ENCODE results near the gene NPM1. TPM values are rescaled to one million over a fixed set of nuclear protein-coding genes. Genes with fewer than 3 reads are reported as not detected.
"Not testable (repeated sequence)": the region's sequence is repeated elsewhere in the genome, so short reads cannot be mapped to it uniquely, and the experiment has no call there.

Gene NPM1
- total RNA-seq, 1 donor from 2014 or later, result 1,650 TPM

DNA sequence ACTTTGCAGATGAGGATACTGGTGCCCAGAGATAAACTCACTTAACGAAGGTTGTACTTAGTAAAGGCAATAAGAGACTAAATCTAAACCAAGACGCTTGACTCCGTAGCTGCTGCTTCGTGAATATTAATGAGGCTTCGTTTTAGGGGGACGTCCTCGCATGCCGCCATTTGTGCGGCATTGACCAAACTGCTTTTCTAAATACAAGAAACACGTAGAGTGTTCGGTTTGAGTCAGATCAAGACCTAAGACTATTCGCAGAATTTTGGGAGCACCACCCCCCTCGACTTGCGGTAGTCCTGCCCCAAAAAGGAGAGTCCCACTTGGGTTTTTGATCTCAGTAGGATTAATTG lies 1.1 kb downstream of the NPM1 start:
- TF ChIP-seq, protein P1, sequence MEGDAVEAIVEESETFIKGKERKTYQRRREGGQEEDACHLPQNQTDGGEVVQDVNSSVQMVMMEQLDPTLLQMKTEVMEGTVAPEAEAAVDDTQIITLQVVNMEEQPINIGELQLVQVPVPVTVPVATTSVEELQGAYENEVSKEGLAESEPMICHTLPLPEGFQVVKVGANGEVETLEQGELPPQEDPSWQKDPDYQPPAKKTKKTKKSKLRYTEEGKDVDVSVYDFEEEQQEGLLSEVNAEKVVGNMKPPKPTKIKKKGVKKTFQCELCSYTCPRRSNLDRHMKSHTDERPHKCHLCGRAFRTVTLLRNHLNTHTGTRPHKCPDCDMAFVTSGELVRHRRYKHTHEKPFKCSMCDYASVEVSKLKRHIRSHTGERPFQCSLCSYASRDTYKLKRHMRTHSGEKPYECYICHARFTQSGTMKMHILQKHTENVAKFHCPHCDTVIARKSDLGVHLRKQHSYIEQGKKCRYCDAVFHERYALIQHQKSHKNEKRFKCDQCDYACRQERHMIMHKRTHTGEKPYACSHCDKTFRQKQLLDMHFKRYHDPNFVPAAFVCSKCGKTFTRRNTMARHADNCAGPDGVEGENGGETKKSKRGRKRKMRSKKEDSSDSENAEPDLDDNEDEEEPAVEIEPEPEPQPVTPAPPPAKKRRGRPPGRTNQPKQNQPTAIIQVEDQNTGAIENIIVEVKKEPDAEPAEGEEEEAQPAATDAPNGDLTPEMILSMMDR (conservative IDR thresholded peaks at IDR 0.05), result no peak
- Mint-ChIP-seq H3K4me3 (peak overlapping the region; percentile 98), H3K36me3 (peaks cover 45% of the 10 kb centered on the region), H3K4me1 (ENCODE audit: unreplicated experiment) (peaks cover 20% of the 10 kb centered on the region), H3K27ac (peak overlapping the region; percentile 99), H3K27me3 (peaks cover 11% of the 10 kb centered on the region), H3K9me3 (no peaks in the 10 kb centered on the region)
- no peak for DNase-seq (ENCODE audit: extremely low spot score, unreplicated experiment)

DNA sequence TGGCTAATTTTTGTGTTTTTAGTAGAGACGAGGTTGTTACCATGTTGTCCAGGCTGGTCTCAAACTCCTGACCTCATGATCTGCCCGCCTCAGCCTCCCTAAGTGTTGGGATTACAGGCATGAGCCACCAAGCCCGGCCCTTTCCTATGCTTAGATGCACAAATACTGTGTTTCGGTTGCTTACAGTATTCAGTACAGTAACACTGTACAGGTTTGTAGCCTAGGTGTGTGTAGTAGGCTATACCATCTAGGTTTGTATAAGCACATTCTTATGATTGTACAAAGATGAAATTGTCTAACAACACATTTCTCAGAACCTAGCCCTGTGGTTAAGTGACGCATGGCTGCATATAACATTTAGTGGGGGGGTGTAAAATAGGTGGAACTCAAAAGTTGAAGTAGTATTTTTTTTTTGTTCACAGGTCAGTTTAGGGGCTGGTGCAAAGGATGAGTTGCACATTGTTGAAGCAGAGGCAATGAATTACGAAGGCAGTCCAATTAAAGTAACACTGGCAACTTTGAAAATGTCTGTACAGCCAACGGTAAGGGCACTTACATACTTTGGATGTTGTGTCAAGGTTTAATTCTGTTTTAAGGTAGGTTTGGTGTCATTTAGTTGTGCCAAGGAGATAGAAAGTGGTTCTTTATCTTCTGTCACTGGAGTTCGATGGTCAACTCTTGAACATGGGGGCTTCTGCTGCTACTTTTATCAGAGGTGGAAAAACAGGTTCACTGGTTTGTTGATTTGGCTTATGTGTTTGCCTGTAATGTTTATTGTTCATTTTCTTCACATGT lies 3.4 kb downstream of the NPM1 start:
- TF ChIP-seq, protein P1 (conservative IDR thresholded peaks at IDR 0.05), result no peak
- Mint-ChIP-seq H3K9me3 (no peaks in the 10 kb centered on the region), H3K27me3 (peaks cover 11% of the 10 kb centered on the region), H3K27ac (peak overlapping the region; percentile 68), H3K4me3 (peak overlapping the region; percentile 98), H3K4me1 (ENCODE audit: unreplicated experiment) (peaks cover 20% of the 10 kb centered on the region), H3K36me3 (peaks cover 51% of the 10 kb centered on the region)
- no peak for DNase-seq (ENCODE audit: extremely low spot score, unreplicated experiment)

DNA sequence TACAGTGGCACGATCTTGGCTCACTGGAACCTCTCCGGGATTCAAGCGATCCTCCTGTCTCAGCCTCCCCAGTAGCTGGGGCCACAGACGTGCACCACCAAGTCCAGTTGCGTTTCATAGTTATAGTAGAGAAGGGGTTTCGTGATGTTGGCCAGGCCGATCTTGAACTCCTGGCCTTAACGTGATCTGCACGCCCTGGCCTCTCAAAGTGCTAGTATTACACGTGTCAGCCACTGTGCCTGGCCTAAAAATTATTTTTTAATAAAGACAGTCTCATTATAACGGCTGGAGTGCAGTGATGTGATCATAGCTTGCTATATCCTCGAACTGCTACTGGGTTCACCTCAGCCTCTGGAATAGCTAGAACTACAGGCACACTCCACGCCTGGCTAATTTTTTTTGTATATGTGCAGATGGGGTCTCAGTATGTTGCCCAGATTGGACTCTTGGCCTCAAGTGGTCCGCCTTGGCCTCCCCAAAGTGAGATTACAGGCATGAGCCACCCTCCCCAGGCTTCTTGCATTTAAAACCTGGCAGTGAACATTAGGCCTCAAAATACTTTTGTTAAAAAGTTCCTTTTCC lies 4.4 kb downstream of the NPM1 start:
- TF ChIP-seq, protein P1 (conservative IDR thresholded peaks at IDR 0.05), result no peak
- Mint-ChIP-seq H3K4me1 (ENCODE audit: unreplicated experiment) (peaks cover 20% of the 10 kb centered on the region), H3K9me3 (no peaks in the 10 kb centered on the region), H3K4me3 (no peak overlapping the region), H3K27me3 (peaks cover 11% of the 10 kb centered on the region), H3K36me3 (peaks cover 58% of the 10 kb centered on the region), H3K27ac (no peak overlapping the region)
- DNase-seq (ENCODE audit: extremely low spot score, unreplicated experiment), result peak; percentile 24

DNA sequence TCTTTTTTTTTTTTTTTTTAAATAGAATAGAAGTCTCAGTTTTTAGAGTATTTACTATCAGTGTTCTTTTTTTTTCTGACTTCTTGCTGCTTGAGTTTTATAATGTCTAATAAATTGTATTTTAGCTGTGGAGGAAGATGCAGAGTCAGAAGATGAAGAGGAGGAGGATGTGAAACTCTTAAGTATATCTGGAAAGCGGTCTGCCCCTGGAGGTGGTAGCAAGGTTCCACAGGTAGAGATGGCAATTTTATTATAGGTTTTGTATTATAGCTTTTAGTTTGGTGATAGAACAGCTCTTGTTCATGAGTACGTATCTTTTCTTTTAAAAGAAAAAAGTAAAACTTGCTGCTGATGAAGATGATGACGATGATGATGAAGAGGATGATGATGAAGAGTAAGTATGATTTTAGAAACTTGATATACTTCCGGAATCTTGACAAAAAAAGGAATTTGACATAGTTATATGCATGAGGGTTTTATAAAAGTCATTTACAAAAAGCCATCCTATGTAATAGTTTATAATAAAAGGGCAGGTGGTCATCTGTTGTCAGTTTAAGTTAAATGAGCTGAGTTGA lies 5.0 kb downstream of the NPM1 start:
- Mint-ChIP-seq H3K36me3 (peaks cover 61% of the 10 kb centered on the region), H3K27me3 (peaks cover 6% of the 10 kb centered on the region), H3K4me3 (no peak overlapping the region), H3K27ac (no peak overlapping the region), H3K9me3 (no peaks in the 10 kb centered on the region), H3K4me1 (ENCODE audit: unreplicated experiment) (peaks cover 20% of the 10 kb centered on the region)
- DNase-seq (ENCODE audit: extremely low spot score, unreplicated experiment), result no peak
- TF ChIP-seq, protein P1 (conservative IDR thresholded peaks at IDR 0.05), result peak; percentile 27

DNA sequence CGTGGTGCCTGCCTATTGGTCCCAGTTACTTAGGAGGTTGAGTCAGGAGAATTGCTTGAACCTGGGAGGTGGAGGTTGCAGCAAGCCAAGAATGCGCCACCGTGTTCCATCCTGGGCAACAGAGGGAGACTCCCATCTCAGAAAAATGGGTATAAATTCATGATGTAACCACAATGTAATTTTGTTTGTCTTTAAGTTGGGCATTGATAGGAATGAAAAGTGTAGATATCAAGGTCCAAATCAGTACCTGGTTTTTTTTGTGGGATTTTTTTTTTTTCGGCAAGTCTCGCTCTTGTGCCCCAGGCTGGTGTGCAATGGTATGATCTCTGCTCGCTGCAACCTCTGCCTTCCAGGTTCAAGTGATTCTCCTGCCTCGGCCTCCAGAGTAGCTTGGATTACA lies 7.4 kb downstream of the NPM1 start:
- Mint-ChIP-seq H3K4me3 (peak overlapping the region; percentile 8), H3K27ac (peak overlapping the region; percentile 15), H3K9me3 (no peaks in the 10 kb centered on the region)

DNA sequence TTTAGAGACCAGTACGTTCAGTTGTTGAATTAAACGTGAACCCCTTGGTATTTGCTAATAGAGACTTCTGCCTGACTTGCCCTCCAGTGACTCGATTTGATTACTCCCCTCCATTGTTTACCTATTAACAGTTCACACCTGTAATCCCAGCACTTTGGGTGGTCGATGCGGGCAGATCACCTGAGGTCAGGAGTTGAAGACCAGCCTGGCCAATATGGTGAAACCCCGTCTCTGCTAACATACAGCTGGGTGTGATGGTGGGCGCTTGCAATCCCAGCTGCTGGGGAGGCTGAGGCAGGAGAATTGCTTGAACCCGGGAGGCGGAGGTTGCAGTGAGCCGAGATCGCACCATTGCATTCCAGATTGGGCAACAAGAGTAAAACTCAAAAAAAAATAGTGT lies 8.9 kb downstream of the NPM1 start:
- H3K4me1 Mint-ChIP-seq (ENCODE audit: unreplicated experiment), result peaks cover 10% of the 10 kb centered on the region
- DNase-seq (ENCODE audit: extremely low spot score, unreplicated experiment); H3K9me3 Mint-ChIP-seq; H3K27ac Mint-ChIP-seq; H3K4me3 Mint-ChIP-seq; H3K27me3 Mint-ChIP-seq: not testable (repeated sequence)
- H3K36me3 Mint-ChIP-seq, result peaks cover 59% of the 10 kb centered on the region

More for the DNA sequence above, 7.4 kb downstream of the NPM1 start:
- TF ChIP-seq, protein P1 (conservative IDR thresholded peaks at IDR 0.05), result no peak
- Mint-ChIP-seq H3K36me3 (peaks cover 58% of the 10 kb centered on the region), H3K27me3 (no peaks in the 10 kb centered on the region), H3K4me1 (ENCODE audit: unreplicated experiment) (peaks cover 22% of the 10 kb centered on the region)
- DNase-seq (ENCODE audit: extremely low spot score, unreplicated experiment), result no peak
